Measurements from ENCODE around the gene KLHL13.

The KLHL13 gene

GRCh38 chrX:117996918-117997480 is 119.6 kb downstream of the KLHL13 start:
- ATAC-seq: peak; percentile 83

GRCh38 chrX:117996408-117996807 is 120.2 kb downstream of the KLHL13 start:
- TF ChIP-seq ESRRG (CRISPR knock-in tag; IDR thresholded peaks at IDR 0.05): no peak
- no peak for TF ChIP-seq BACH2 (CRISPR knock-in tag; IDR thresholded peaks at IDR 0.05; ENCODE audit: borderline replicate concordance)
- TF ChIP-seq ZC3H10 (CRISPR knock-in tag; IDR thresholded peaks at IDR 0.05): no peak
- TF ChIP-seq PATZ1 (CRISPR knock-in tag; IDR thresholded peaks at IDR 0.05; ENCODE audit: borderline replicate concordance): no peak
- no peak for TF ChIP-seq ISL1 (CRISPR knock-in tag; IDR thresholded peaks at IDR 0.05)
- no peak for TF ChIP-seq ARNTL (CRISPR knock-in tag; IDR thresholded peaks at IDR 0.05; ENCODE audit: borderline replicate concordance, low read depth)
- no peak for TF ChIP-seq TOX (CRISPR knock-in tag; IDR thresholded peaks at IDR 0.05; ENCODE audit: borderline replicate concordance)
- ATAC-seq: no peak

More at GRCh38 chrX:117996918-117997480, 119.6 kb downstream of the KLHL13 start:
- no peak for TF ChIP-seq OSR1 (CRISPR knock-in tag; IDR thresholded peaks at IDR 0.05)
- no peak for TF ChIP-seq TSHZ2 (CRISPR knock-in tag; IDR thresholded peaks at IDR 0.05)
- no peak for TF ChIP-seq RARB (CRISPR knock-in tag; IDR thresholded peaks at IDR 0.05)
- TF ChIP-seq PPARA (CRISPR knock-in tag; IDR thresholded peaks at IDR 0.05; ENCODE audit: borderline replicate concordance): no peak
- TF ChIP-seq TOX (CRISPR knock-in tag; IDR thresholded peaks at IDR 0.05; ENCODE audit: borderline replicate concordance): no peak
- TF ChIP-seq ZNF8 (CRISPR knock-in tag; IDR thresholded peaks at IDR 0.05): no peak
- no peak for TF ChIP-seq TCF4 (CRISPR knock-in tag; IDR thresholded peaks at IDR 0.05; ENCODE audit: borderline replicate concordance)
- TF ChIP-seq ZFP30 (CRISPR knock-in tag; IDR thresholded peaks at IDR 0.05): no peak
- TF ChIP-seq CSRNP3 (CRISPR knock-in tag; IDR thresholded peaks at IDR 0.05): no peak
- no peak for TF ChIP-seq GLIS3 (CRISPR knock-in tag; IDR thresholded peaks at IDR 0.05)
- no peak for TF ChIP-seq ZC3H10 (CRISPR knock-in tag; IDR thresholded peaks at IDR 0.05)
- no peak for TF ChIP-seq ZNF565 (CRISPR knock-in tag; conservative IDR thresholded peaks at IDR 0.05; ENCODE audit: low read depth)
- no peak for TF ChIP-seq ZFP3 (CRISPR knock-in tag; IDR thresholded peaks at IDR 0.05)

- TF ChIP-seq TSHZ2 (CRISPR knock-in tag; IDR thresholded peaks at IDR 0.05): no peak
- TF ChIP-seq ESRRG (CRISPR knock-in tag; IDR thresholded peaks at IDR 0.05): no peak
- no peak for TF ChIP-seq CREB5 (CRISPR knock-in tag; IDR thresholded peaks at IDR 0.05; ENCODE audit: low read depth)
- TF ChIP-seq ZNF70 (CRISPR knock-in tag; IDR thresholded peaks at IDR 0.05): no peak
- TF ChIP-seq TOX (CRISPR knock-in tag; IDR thresholded peaks at IDR 0.05; ENCODE audit: borderline replicate concordance): no peak
- no peak for TF ChIP-seq PATZ1 (CRISPR knock-in tag; IDR thresholded peaks at IDR 0.05; ENCODE audit: borderline replicate concordance)
- no peak for TF ChIP-seq CSDC2 (CRISPR knock-in tag; IDR thresholded peaks at IDR 0.05)
- TF ChIP-seq TCF4 (CRISPR knock-in tag; IDR thresholded peaks at IDR 0.05; ENCODE audit: borderline replicate concordance): no peak
- no peak for TF ChIP-seq ZFP30 (CRISPR knock-in tag; IDR thresholded peaks at IDR 0.05)
- TF ChIP-seq GLIS3 (CRISPR knock-in tag; IDR thresholded peaks at IDR 0.05): no peak
- TF ChIP-seq SNAI2 (CRISPR knock-in tag; IDR thresholded peaks at IDR 0.05): no peak
- TF ChIP-seq OSR1 (CRISPR knock-in tag; IDR thresholded peaks at IDR 0.05): no peak
- no peak for TF ChIP-seq ARNTL (CRISPR knock-in tag; IDR thresholded peaks at IDR 0.05; ENCODE audit: borderline replicate concordance, low read depth)
- TF ChIP-seq ZFP3 (CRISPR knock-in tag; IDR thresholded peaks at IDR 0.05): no peak
- no peak for TF ChIP-seq ZNF565 (CRISPR knock-in tag; conservative IDR thresholded peaks at IDR 0.05; ENCODE audit: low read depth)
- TF ChIP-seq PPARA (CRISPR knock-in tag; IDR thresholded peaks at IDR 0.05; ENCODE audit: borderline replicate concordance): no peak
- no peak for TF ChIP-seq RARB (CRISPR knock-in tag; IDR thresholded peaks at IDR 0.05)
- TF ChIP-seq ISL1 (CRISPR knock-in tag; IDR thresholded peaks at IDR 0.05): no peak
These were observed 121.2 kb downstream of the KLHL13 start for GRCh38 chrX:117995378-117995777.

More at GRCh38 chrX:117995378-117995777, 121.2 kb downstream of the KLHL13 start:
- ATAC-seq: no peak
